NCI-H69 (cell line): Measurements from ENCODE around the gene SELENOH.

Source experiments
- DNase-seq: peaks from one replicate; lab custom pipeline; 2025; lab: John Stamatoyannopoulos, UW

The SELENOH gene

GRCh38 chr11:57746920-57747319 is 5.6 kb downstream of the SELENOH start:
- no peak for DNase-seq

GRCh38 chr11:57751176-57751575 is 9.9 kb downstream of the SELENOH start:
- no peak for DNase-seq

GRCh38 chr11:57751676-57752253 is 10.5 kb downstream of the SELENOH start, which contains the start of gene BTBD18:
Gene BTBD18 (minus strand): TSS chr11:57751819. CDS start chr11:57751188, 631 bp downstream.
- DNase-seq, result peak; percentile 77

GRCh38 chr11:57752954-57753353 is 11.7 kb downstream of the SELENOH start:
- no peak for DNase-seq

- no peak for DNase-seq
These were observed 16.9 kb downstream of the SELENOH start for GRCh38 chr11:57758174-57758573.

- DNase-seq, result peak; percentile 97
These were observed 20.3 kb downstream of the SELENOH start, which contains the start of gene CTNND1 for GRCh38 chr11:57761301-57762234. Gene CTNND1 (plus strand): TSS chr11:57761802. CDS start chr11:57791479, 29,677 bp downstream.

- peak; percentile 69 for DNase-seq
These were observed 21.1 kb downstream of the SELENOH start for GRCh38 chr11:57762235-57762861.

- peak; percentile 54 for DNase-seq
These were observed 22.3 kb downstream of the SELENOH start for GRCh38 chr11:57763568-57763967.

- no peak for DNase-seq
These were observed 22.7 kb downstream of the SELENOH start for GRCh38 chr11:57764021-57764420.

GRCh38 chr11:57764566-57764965 is 23.3 kb downstream of the SELENOH start:
- DNase-seq, result no peak

GRCh38 chr11:57764972-57765371 is 23.7 kb downstream of the SELENOH start:
- DNase-seq, result no peak

- no peak for DNase-seq
These were observed 29.5 kb downstream of the SELENOH start for GRCh38 chr11:57770793-57771192.

- DNase-seq, result no peak
These were observed 30.1 kb downstream of the SELENOH start for GRCh38 chr11:57771365-57771764.

GRCh38 chr11:57772562-57772961 is 31.3 kb downstream of the SELENOH start:
- no peak for DNase-seq

- DNase-seq, result no peak
These were observed 31.8 kb downstream of the SELENOH start for GRCh38 chr11:57773026-57773598.

GRCh38 chr11:57775491-57775890 is 34.2 kb downstream of the SELENOH start:
- DNase-seq, result no peak

- peak; percentile 55 for DNase-seq
These were observed 34.8 kb downstream of the SELENOH start for GRCh38 chr11:57776031-57776521.

GRCh38 chr11:57776577-57777210 is 35.4 kb downstream of the SELENOH start:
- DNase-seq, result no peak

GRCh38 chr11:57777969-57778317 is 36.7 kb downstream of the SELENOH start:
- peak; percentile 68 for DNase-seq

GRCh38 chr11:57778318-57779037 is 37.2 kb downstream of the SELENOH start:
- DNase-seq, result peak; percentile 70

- DNase-seq, result no peak
These were observed 38.0 kb downstream of the SELENOH start for GRCh38 chr11:57779276-57779675.
